ENCODE measurements around the gene C11orf21.
A peak's percentile ranks its signal among the peaks of the same experiment; 100 is the strongest.

Gene C11orf21

GRCh38 chr11:2306452-2306823 is 4.7 kb upstream of the C11orf21 start:
- Histone ChIP-seq H3K4me3 (ENCODE audit: low read depth in 1 of 2, low read length in 2 of 2) (peak overlapping the region in 1 of 2 donors; percentile 45), H3K36me3 (ENCODE audit: insufficient read depth, low read length) (no peaks in the 10 kb centered on the region), H3K9me3 (ENCODE audit: low read length) (no peaks in the 10 kb centered on the region), H3K9ac (ENCODE audit: low read length) (peak overlapping the region; percentile 21), H3K27me3 (ENCODE audit: control insufficient read depth in 1 of 2, insufficient read depth in 2 of 2, low read length in 2 of 2) (no peaks in the 10 kb centered on the region), H3K27ac (ENCODE audit: low read depth, low read length) (peak overlapping the region; percentile 94), H3K4me1 (ENCODE audit: insufficient read depth, low read length) (peaks cover 63% of the 10 kb centered on the region)

DNA sequence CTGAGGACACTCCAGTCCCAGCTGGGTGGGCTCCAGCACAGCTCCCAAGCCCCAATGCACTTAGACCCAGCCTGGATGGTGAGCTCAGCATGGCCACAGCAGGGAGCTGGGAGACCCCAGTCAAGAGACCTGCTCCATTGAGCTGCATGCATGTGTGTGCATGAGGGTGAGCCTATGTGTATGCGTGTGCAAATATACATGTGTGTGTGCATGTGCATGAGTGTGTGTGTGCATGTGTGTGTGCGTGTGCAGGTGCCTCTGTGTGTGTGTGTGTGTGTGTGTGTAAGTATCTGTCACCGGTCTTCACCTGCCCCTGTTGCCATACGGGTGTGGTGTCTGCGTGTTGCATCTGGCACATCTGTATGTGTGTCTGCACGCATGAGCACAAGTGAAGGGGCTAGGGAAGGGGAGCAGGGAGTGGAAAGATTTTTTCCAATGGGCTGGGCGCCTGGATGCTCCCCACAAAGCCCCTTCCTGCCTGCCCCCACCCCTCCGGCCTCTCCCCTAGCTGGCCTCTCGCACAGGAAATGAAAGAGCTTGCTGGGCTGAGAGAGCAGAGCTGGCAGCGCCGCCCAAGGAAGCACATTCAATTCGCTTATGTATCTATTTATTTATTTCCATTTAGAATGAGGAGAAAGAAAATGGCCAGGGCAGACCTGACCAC is 4.2 kb upstream of the C11orf21 start:
- H3K9me3 ChIP-seq (ENCODE audit: low read length) = no peaks in the 10 kb centered on the region
- H3K4me1 ChIP-seq (ENCODE audit: insufficient read depth, low read length) = peaks cover 58% of the 10 kb centered on the region
- H3K27me3 ChIP-seq (ENCODE audit: control insufficient read depth in 1 of 2, insufficient read depth in 2 of 2, low read length in 2 of 2) = no peaks in the 10 kb centered on the region
- H3K27ac ChIP-seq (ENCODE audit: low read depth, low read length) = peak overlapping the region; percentile 94
- no peaks in the 10 kb centered on the region for H3K36me3 ChIP-seq (ENCODE audit: insufficient read depth, low read length)
- H3K9ac ChIP-seq (ENCODE audit: low read length) = peak overlapping the region; percentile 71
- peak overlapping the region; percentile 25 to 45 for H3K4me3 ChIP-seq (ENCODE audit: low read depth in 1 of 2, low read length in 2 of 2)

DNA sequence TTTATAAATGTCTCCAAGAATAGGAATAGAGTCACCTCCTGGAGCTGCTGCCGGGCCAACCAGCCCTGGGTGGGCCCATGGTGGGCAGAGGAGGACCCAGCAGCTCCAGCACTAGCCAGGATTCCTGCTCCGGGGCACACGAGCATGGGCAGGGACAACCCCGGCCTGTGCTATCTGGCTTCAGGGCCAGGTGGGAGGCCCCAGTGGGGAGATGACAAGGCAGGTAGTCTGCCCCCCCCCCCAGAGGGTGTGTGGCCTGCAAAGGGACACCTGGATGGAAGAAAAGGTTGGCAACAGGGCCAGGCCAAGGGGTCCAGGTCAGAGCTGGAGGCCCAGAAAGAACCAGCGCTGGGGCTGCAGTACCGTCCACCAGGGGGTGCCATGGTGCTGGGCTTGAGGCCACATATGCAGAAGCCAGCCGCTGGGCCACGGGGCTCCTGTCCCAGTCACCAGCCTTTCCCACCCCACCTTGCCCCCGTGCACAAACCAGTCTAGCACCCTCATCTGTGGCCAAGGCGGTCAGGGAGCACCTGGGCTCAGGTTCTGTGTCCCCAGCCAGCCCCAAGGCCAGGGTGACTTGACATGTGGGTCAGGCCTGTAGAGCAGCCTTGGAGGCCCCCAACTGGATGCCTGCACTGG is 3.5 kb upstream of the C11orf21 start:
- peak overlapping the region; percentile 25 to 45 for H3K4me3 ChIP-seq (ENCODE audit: low read depth in 1 of 2, low read length in 2 of 2)
- H3K36me3 ChIP-seq (ENCODE audit: insufficient read depth, low read length) = no peaks in the 10 kb centered on the region
- H3K27me3 ChIP-seq (ENCODE audit: control insufficient read depth in 1 of 2, insufficient read depth in 2 of 2, low read length in 2 of 2) = no peaks in the 10 kb centered on the region
- H3K4me1 ChIP-seq (ENCODE audit: insufficient read depth, low read length) = peaks cover 58% of the 10 kb centered on the region
- H3K9me3 ChIP-seq (ENCODE audit: low read length) = no peaks in the 10 kb centered on the region
- peak overlapping the region; percentile 71 for H3K9ac ChIP-seq (ENCODE audit: low read length)
- peak overlapping the region; percentile 94 for H3K27ac ChIP-seq (ENCODE audit: low read depth, low read length)

DNA sequence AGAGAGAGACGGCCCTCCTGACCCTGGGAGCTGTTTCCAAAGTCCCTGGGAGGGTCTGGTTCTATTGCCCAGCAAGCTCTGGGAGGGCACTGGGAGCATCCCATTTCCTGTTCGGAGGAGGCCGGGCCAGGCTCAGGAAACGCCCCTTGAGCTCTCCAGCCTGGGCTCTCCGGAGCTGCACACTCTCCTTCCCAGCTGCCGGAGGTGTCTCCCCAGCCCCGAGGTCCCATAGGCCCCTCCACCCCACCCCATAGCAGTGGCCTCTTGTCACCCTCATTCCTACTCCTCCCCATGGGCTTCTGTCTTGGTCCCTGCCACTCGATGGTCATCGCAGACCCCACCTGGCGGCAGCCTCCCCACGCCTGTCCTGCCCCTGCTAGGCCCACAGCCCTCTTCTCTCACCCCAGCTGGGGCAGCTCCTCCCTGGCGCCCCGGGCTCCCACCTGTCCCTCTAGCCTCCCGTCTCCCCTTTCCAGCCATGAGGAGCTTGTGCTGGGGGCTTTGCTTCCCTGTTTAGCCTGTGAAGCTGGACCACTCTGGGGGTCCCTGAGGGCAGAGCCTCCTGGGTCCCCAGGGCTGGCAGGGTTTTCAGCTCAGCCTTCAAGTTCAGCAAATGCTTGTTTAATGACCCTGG is 2.9 kb upstream of the C11orf21 start:
- Histone ChIP-seq H3K27ac (ENCODE audit: low read depth, low read length) (peak overlapping the region; percentile 94), H3K4me1 (ENCODE audit: insufficient read depth, low read length) (peaks cover 58% of the 10 kb centered on the region), H3K4me3 (ENCODE audit: low read depth in 1 of 2, low read length in 2 of 2) (no peak overlapping the region), H3K9ac (ENCODE audit: low read length) (peak overlapping the region; percentile 71), H3K9me3 (ENCODE audit: low read length) (no peaks in the 10 kb centered on the region), H3K36me3 (ENCODE audit: insufficient read depth, low read length) (no peaks in the 10 kb centered on the region), H3K27me3 (ENCODE audit: control insufficient read depth in 1 of 2, insufficient read depth in 2 of 2, low read length in 2 of 2) (no peaks in the 10 kb centered on the region)

- no peak overlapping the region for H3K4me3 ChIP-seq (ENCODE audit: low read depth in 1 of 2, low read length in 2 of 2)
- H3K9ac ChIP-seq (ENCODE audit: low read length) = no peak overlapping the region
- H3K4me1 ChIP-seq (ENCODE audit: insufficient read depth, low read length) = peaks cover 58% of the 10 kb centered on the region
- H3K9me3 ChIP-seq (ENCODE audit: low read length) = no peaks in the 10 kb centered on the region
- no peaks in the 10 kb centered on the region for H3K27me3 ChIP-seq (ENCODE audit: control insufficient read depth in 1 of 2, insufficient read depth in 2 of 2, low read length in 2 of 2)
- H3K36me3 ChIP-seq (ENCODE audit: insufficient read depth, low read length) = no peaks in the 10 kb centered on the region
- peak overlapping the region; percentile 57 for H3K27ac ChIP-seq (ENCODE audit: low read depth, low read length)
Observed at GRCh38 chr11:2303627-2304505, 2.1 kb upstream of the C11orf21 start.

DNA sequence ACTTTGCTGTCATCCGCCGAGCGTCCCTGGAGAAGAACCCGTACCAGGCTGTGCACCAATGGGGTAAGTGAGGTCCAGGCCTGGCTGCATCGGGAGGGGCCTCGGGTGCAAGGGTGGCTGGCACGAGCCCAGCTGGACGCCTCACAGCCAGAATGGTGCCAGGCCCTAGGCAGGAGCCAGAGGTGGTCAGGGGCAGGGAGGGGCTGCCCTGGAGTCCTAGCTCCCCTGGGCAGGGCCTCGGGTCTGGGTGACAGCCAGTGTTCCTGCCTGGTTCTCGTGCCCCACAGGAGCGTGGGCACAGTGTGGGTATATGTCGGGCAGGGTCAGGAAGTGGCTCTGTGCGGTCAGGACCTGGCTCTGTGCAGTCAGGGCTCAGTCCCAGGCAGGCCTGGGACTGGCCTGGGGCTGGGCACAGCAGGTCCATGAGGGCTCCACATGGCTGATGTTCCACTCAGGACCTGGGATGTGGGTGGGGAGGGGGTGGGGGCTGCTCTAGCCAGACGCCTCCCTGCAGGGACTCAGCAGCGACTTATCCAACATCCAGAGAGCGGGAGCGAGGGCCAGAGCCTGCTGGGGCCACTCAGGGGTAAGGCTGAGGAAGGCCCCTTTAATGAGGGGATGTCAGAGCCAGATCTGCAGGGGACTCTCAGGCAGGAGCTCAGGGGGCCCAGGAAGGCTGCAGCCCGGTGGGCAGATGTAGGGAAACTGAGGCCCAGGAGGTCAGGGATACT is 1.3 kb upstream of the C11orf21 start:
- H3K4me3 ChIP-seq (ENCODE audit: low read depth in 1 of 2, low read length in 2 of 2) = peak overlapping the region in 1 of 2 donors; percentile 42
- H3K9me3 ChIP-seq (ENCODE audit: low read length) = no peaks in the 10 kb centered on the region
- peak overlapping the region; percentile 57 for H3K27ac ChIP-seq (ENCODE audit: low read depth, low read length)
- peak overlapping the region; percentile 27 for H3K9ac ChIP-seq (ENCODE audit: low read length)
- H3K27me3 ChIP-seq (ENCODE audit: control insufficient read depth in 1 of 2, insufficient read depth in 2 of 2, low read length in 2 of 2) = no peaks in the 10 kb centered on the region
- H3K36me3 ChIP-seq (ENCODE audit: insufficient read depth, low read length) = no peaks in the 10 kb centered on the region
- H3K4me1 ChIP-seq (ENCODE audit: insufficient read depth, low read length) = peaks cover 58% of the 10 kb centered on the region

GRCh38 chr11:2302306-2302895 is 683 bp upstream of the C11orf21 start:
- Histone ChIP-seq H3K9ac (ENCODE audit: low read length) (peak overlapping the region; percentile 27), H3K36me3 (ENCODE audit: insufficient read depth, low read length) (no peaks in the 10 kb centered on the region), H3K4me3 (ENCODE audit: low read depth in 1 of 2, low read length in 2 of 2) (peak overlapping the region in 1 of 2 donors; percentile 42), H3K27me3 (ENCODE audit: control insufficient read depth in 1 of 2, insufficient read depth in 2 of 2, low read length in 2 of 2) (no peaks in the 10 kb centered on the region), H3K4me1 (ENCODE audit: insufficient read depth, low read length) (peaks cover 52% of the 10 kb centered on the region), H3K9me3 (ENCODE audit: low read length) (no peaks in the 10 kb centered on the region), H3K27ac (ENCODE audit: low read depth, low read length) (peak overlapping the region; percentile 57)

DNA sequence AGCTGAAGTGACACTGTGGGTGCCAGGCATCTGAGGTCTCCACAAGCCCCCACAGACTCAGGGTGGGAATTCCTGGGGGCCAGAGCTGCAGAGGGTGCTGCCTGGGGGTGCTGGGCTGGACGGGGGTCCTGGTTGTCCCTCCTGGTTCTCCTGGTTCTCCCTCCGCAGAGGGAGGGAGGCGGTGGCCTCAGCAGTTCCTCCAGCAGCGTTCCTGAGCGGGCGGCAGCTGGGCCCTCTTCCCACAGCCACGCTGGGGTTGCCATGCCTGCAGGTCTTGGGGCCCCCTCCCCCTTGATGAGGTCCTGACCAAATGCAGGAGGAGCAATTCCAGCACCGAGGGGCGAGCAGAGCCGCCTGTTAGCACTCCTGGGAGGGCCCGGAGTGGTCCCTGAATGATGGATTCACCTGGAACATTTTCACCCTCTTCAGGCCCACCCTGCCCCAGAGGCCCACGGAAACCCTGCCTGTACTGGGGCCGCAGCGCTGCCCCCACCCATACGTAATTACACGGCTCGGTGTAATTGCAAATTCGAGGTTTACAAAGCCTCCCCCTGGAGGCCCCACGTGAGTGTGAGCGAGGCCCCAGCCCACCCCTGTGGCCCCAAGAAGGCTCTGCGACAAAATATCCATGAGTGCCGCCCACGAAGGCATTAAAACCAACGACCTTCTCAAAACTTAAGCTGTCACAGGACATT is 635 bp downstream of the C11orf21 start:
- H3K9me3 ChIP-seq (ENCODE audit: low read length) = no peaks in the 10 kb centered on the region
- H3K36me3 ChIP-seq (ENCODE audit: insufficient read depth, low read length) = no peaks in the 10 kb centered on the region
- no peaks in the 10 kb centered on the region for H3K27me3 ChIP-seq (ENCODE audit: control insufficient read depth in 1 of 2, insufficient read depth in 2 of 2, low read length in 2 of 2)
- H3K4me1 ChIP-seq (ENCODE audit: insufficient read depth, low read length) = peaks cover 41% of the 10 kb centered on the region
- no peak overlapping the region for H3K9ac ChIP-seq (ENCODE audit: low read length)
- H3K27ac ChIP-seq (ENCODE audit: low read depth, low read length) = no peak overlapping the region
- no peak overlapping the region for H3K4me3 ChIP-seq (ENCODE audit: low read depth in 1 of 2, low read length in 2 of 2)

DNA sequence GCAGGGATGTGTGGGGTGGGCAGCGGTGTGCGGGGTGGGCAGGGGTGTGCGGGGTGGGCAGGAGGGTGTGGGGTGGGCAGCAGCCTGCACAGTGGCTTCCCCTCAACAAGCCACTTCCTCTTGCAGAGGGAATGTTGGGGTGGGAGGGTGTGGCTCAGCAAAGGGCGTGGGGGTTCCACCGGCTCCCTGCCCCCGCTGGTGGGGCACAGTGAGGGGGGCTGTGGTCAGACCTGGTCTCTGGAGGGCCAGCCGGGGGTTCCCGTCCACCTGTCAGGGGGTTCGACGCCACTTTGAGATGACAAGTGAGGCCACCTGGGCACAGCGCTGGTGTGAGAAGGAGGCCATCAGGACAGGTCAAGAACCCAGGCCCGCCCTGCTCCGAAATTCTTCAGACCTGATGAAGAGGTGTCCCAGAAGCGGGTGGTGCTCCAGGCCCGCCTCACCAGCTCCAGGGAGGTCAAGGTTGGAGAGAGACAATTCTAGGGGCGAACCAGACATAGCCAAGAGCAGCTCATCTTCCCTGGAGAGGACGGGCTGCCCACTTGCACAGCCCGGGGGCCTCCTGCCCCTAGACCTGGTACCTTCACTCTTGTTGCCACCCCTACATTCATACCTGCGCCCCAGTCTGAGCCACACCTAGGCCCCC is 1.3 kb downstream of the C11orf21 start:
- H3K4me1 ChIP-seq (ENCODE audit: insufficient read depth, low read length) = peaks cover 34% of the 10 kb centered on the region
- H3K27me3 ChIP-seq (ENCODE audit: control insufficient read depth in 1 of 2, insufficient read depth in 2 of 2, low read length in 2 of 2) = no peaks in the 10 kb centered on the region
- no peak overlapping the region for H3K27ac ChIP-seq (ENCODE audit: low read depth, low read length)
- H3K9ac ChIP-seq (ENCODE audit: low read length) = no peak overlapping the region
- H3K4me3 ChIP-seq (ENCODE audit: low read depth in 1 of 2, low read length in 2 of 2) = no peak overlapping the region
- H3K9me3 ChIP-seq (ENCODE audit: low read length) = no peaks in the 10 kb centered on the region
- no peaks in the 10 kb centered on the region for H3K36me3 ChIP-seq (ENCODE audit: insufficient read depth, low read length)

DNA sequence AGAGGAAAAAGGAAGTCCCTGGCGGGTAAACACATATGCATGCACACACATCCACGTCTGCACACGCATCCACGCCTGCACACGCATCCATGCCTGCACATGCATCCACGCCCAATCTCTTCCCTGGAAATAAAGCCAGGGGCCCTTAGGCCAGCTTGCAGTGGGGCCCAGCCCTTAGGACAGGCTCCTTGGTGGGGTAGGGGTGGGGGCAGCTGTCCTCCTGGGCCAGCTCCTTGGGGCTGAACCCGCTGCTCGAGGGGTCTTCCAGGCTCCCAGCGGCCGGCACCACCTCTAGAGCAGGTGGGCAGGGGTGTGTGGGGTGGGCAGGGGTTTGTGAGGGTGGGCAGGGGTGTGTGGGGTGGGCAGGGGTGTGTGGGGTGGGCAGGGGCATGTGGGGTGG is 1.9 kb downstream of the C11orf21 start:
- H3K4me1 ChIP-seq (ENCODE audit: insufficient read depth, low read length) = peaks cover 27% of the 10 kb centered on the region
- no peaks in the 10 kb centered on the region for H3K36me3 ChIP-seq (ENCODE audit: insufficient read depth, low read length)
- H3K27ac ChIP-seq (ENCODE audit: low read depth, low read length) = no peak overlapping the region
- H3K9ac ChIP-seq (ENCODE audit: low read length) = no peak overlapping the region
- H3K4me3 ChIP-seq (ENCODE audit: low read depth in 1 of 2, low read length in 2 of 2) = no peak overlapping the region
- no peaks in the 10 kb centered on the region for H3K9me3 ChIP-seq (ENCODE audit: low read length)
- no peaks in the 10 kb centered on the region for H3K27me3 ChIP-seq (ENCODE audit: control insufficient read depth in 1 of 2, insufficient read depth in 2 of 2, low read length in 2 of 2)
